Activated naive CD4-positive, alpha-beta T cell treated with anti-CD3 and anti-CD28 coated beads, Interleukin-2, amount 50 U/mL, for 16 hours (primary cell): ENCODE measurements around the gene SHOX.

Experiments
- DNase-seq: peaks from one replicate; pipeline ENCODE4 v3.0.0-alpha.2; 2020

Gene SHOX

DNA sequence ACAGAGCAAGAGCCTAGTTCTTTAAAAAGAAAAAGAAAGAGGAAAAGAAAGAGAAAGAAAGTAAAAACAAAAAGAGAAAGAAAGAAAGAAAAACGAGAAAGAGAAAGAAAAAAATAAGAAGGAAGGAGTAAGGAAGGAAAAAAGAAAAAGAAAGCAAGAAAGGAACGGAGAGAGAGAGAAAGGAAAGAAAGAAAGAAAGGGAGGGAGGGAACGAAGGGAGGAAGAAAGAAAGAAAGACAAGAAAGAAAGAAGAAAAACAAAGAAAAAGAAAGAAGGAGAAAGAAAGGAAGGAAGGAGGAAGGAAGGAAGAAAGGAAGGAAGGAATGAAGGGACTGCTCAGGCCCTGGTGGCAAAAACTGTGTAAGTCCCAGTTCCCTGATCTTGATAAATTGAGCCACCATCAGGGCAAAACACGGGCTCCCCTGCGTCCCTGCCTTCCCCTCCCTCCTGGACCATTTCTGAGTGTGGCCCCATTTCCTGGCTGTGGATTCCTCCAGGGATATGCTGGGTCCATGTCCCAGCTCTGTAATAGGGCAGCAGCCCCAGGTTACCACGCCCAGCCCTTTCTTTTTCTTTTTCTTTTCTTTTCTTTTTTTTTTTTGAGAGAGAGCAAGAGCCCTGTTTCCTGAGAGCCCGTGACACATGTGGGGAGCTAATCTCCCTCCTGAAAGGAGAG, 44.8 kb downstream of the SHOX start:
- no peak for DNase-seq

DNA sequence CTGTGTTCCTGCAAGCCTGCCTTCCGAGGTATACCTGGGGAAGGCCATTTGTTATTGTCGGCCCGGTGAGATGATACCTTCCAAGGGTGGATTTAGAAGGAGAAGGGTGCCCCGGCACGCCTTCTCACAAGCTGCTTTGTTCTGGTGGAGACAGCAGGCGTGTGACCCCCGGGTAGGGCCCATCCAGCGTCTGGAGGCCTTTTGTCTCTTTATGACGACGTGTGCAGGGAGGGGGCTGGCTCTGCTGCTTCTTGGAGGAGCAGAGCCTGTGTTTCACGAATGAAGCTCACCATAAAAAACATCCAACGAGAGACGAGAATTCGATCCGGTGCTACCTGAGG, 45.3 kb downstream of the SHOX start:
- no peak for DNase-seq

- no peak for DNase-seq
Measured at GRCh38 chrX:677376-677775, 46.8 kb downstream of the SHOX start.

GRCh38 chrX:679291-679979, 48.8 kb downstream of the SHOX start:
- no peak for DNase-seq

GRCh38 chrX:680062-680461, 49.5 kb downstream of the SHOX start:
- no peak for DNase-seq

- no peak for DNase-seq
Measured at GRCh38 chrX:681989-682388, 51.4 kb downstream of the SHOX start.

DNA sequence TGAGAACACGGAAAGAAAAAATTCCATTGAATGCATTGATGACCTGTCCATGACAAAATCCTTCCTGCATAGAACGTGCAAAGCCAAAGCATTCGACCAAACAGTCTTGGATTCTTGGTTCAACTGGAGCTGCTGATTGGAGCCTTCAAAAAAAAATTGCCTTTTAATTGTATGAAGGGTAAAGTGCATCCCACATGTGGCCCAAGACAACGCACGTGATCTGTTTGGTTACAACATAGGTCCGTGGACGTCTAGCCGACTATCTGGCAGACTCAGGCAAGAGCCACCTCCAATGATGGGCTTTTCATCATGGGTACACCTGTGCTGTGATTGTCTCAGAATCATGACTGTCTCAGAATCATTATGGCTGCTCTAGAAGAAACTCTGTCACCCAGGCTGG, 52.3 kb downstream of the SHOX start:
- DNase-seq, result no peak

GRCh38 chrX:683576-683975, 53.0 kb downstream of the SHOX start:
- no peak for DNase-seq

DNA sequence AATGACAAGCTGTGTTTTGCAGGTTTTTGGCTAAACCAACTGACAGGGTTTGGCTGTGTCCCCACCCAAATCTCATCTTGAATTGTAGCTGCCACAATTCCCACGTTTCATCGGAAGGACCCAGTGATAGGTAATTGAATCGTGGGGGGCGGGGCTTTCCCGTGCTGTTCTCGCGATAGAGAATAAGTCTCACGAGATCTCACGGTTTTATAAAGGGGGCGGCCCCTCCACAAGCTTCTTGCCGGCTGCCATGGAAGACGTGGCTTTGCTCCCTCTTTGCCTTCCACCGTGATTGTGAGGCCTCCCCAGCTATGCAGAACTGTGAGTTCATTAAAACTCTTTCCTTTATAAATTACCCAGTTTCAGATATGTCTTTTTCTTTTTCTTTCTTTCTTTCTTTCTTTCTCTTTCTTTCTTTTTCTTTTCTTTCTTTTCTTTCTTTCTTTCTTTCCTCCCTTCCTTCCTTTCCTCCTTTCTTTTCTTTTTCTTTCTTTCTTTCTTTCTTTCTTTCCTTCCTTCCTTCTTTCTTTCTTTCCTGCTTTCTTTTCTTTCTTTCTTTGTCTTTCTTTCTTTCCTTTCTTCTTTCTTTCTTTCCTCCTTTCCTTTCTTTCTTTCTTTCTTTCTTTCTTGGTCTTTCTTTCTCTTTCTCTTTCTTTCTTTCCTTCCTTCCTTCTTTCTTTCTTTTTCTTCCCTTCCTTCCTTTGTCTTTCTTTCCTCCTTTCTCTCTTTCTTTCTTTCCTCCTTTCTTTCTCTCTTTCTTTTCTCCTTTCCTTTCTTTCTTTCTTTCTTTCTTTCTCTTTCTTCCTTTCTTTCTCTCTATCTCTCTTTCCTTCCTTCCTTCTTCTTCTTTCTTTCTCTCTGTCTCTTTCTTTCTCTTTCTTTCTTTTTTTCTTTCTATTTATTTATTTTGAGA, 54.8 kb downstream of the SHOX start:
- DNase-seq, result no peak

DNA sequence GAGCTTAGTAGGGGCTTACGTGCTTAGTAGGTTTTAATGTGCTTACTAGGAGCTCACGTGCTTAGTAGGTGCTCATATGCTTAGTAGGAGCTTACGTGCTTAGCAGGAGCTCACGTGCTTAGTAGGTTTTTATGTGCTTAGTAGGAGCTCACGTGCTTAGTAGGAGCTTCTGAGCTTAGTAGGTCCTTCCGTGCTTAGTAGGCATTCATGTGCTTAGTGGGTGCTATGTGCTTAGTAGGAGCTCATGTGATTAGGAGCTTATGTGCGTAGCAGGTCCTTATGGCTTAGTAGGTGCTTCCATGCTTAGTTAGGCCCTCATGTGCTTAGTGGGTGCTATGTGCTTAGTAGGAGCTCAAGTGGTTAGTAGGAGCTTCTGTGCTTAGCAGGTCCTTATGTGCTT, 59.4 kb downstream of the SHOX start:
- no peak for DNase-seq

GRCh38 chrX:694800-695199, 64.2 kb downstream of the SHOX start:
- DNase-seq, result no peak

- DNase-seq, result no peak
Measured at GRCh38 chrX:698206-698605, 67.6 kb downstream of the SHOX start.

DNA sequence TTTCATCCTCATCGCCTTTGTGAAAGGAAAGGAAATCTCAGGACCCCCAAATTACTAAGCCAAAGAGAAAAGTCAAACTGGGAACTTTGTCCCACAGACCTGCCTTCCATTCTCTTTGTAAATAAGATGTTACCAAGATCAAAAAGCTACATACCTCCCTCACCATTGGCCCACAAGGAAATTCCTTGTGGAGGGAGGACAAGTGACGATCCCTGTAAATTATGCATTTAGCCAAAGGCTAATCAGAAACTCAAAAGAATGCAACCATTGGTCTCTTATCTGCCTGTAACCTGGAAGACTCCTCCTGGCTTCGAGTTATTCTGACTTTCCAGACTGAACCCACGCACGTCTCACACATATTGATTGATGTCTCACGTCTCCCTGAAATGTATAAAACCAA, 70.3 kb downstream of the SHOX start:
- DNase-seq, result no peak

DNA sequence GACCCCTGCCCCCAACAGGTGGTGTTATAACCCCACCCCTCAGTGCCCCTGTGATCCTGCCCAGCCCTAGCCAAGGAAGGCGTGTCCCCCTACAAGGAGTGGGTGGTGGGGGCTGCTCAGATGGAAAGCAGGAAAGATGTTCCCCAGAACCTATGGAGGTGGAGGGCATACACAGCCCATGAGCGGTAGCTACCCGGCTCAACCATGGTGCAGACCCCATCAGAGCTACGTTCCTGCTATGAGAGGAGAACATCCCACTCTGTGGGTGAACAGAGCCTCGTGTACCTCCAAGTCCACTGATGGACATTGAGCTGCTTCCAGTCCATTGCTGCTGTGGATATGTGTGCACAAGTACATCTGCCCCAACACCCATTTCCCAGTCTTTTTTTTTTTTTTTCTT, 71.1 kb downstream of the SHOX start:
- DNase-seq, result no peak

DNA sequence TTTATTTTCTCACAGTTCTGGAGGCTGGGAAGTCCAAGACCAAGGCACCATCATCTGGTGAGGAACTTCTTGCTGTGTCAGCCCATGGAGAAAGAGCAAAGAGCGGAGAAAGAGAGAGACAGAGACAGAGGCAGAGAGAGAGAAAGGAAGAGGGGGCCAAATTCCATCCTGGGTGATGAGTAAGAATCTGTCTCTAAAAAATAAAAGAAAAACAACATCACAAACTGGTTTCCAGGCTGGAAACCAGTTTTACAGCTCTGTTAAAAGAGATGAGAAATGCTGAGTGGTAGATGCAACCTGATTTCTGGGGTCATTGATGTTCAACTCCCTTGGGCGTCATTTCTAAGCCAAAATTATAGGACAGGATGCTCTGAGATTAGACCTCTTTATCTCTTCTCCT, 72.9 kb downstream of the SHOX start:
- DNase-seq, result no peak

DNA sequence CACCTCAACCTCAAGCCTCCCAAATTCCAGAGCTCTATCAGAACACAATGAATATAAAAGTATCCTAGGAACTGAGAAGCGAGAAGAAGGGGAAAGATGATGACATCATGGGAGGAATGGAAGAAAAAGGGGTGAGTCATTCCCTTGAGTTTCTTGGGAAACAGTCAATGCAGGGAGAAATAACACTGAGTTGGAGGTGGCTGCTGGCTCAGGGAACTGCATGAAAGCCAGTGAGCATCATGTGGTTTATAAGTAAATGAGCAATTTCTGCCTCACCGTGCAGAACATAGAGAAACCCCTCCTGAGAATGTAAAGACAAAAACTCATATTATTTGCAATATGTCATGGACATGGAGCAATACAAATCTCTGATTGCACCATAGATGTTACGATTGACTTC, 73.3 kb downstream of the SHOX start:
- no peak for DNase-seq
